GM23338 (cell line): Measurements from ENCODE around the gene C12orf56. TPM values are rescaled to one million over a fixed set of nuclear protein-coding genes. Genes with fewer than 3 reads are reported as not detected.

Experiments
- ATAC-seq: fragments of 200-7000 bp; cut with Tn5 transposase; 3 replicates; pipeline ENCODE4 v1.9.1; 2020
- DNase-seq: peaks from one replicate; pipeline ENCODE4 v3.0.0-alpha.2; 2015; ENCODE audit warnings: low spot score
- H2AFZ ChIP-seq: fragments of 200-600 bp; sonication (generic); 2 replicates; pipeline ENCODE4 v1.8.0; 2016; ENCODE audit warnings: antibody characterized with exemption, mild to moderate bottlenecking, moderate library complexity
- H3F3A ChIP-seq: fragments of 200-600 bp; sonication (generic); replicated peaks from 2 replicates; pipeline ENCODE4 v1.8.0; 2017; ENCODE audit warnings: antibody characterized with exemption, mixed run types, low read depth
- H3K27ac ChIP-seq: fragments of 200-600 bp; sonication (generic); 2 replicates; pipeline ENCODE4 v1.6.1; 2016; ENCODE audit warnings: low read depth
- H3K27me3 ChIP-seq: fragments of 200-600 bp; sonication (generic); 2 replicates; pipeline ENCODE4 v1.8.0; 2016; ENCODE audit warnings: mild to moderate bottlenecking, mixed run types, moderate library complexity; ENCODE audit not compliant: insufficient read depth
- H3K36me3 ChIP-seq: fragments of 200-600 bp; sonication (generic); 2 replicates; pipeline ENCODE4 v1.8.0; 2016; ENCODE audit warnings: mild to moderate bottlenecking; ENCODE audit not compliant: insufficient read depth
- H3K4me1 ChIP-seq: fragments of 200-600 bp; sonication (generic); 2 replicates; pipeline ENCODE4 v1.8.0; 2016; ENCODE audit warnings: mild to moderate bottlenecking, moderate library complexity; ENCODE audit not compliant: insufficient read depth
- H3K4me2 ChIP-seq: fragments of 200-600 bp; sonication (generic); 2 replicates; pipeline ENCODE4 v1.7.1; 2017; ENCODE audit warnings: mixed run types
- H3K4me3 ChIP-seq: fragments of 200-600 bp; sonication (generic); 2 replicates; pipeline ENCODE4 v1.6.1; 2016; ENCODE audit warnings: mixed run types
- H3K79me2 ChIP-seq: fragments of 200-600 bp; sonication (generic); replicated peaks from 2 replicates; pipeline ENCODE4 v1.8.0; 2017; ENCODE audit warnings: mild to moderate bottlenecking; ENCODE audit not compliant: insufficient read depth
- H3K9me2 ChIP-seq: fragments of 200-600 bp; sonication (generic); 2 replicates; pipeline ENCODE4 v1.8.0; 2017; ENCODE audit not compliant: insufficient read depth
- H4K20me1 ChIP-seq: fragments of 200-600 bp; sonication (generic); replicated peaks from 2 replicates; pipeline ENCODE4 v1.8.0; 2017; ENCODE audit warnings: mild to moderate bottlenecking; ENCODE audit not compliant: insufficient read depth
- H3K27ac Mint-ChIP-seq: 2 replicates; pipeline ENCODE4 v1.8.0; 2020; ENCODE audit warnings: inconsistent platforms, mild to moderate bottlenecking, moderate library complexity, mixed read lengths
- H3K27me3 Mint-ChIP-seq: 3 replicates; pipeline ENCODE4 v1.8.0; 2022; ENCODE audit warnings: low read depth, mild to moderate bottlenecking, moderate library complexity, mixed read lengths, inconsistent platforms; ENCODE audit not compliant: insufficient read depth, poor library complexity
- H3K36me3 Mint-ChIP-seq: 3 replicates; pipeline ENCODE4 v1.8.0; 2021; ENCODE audit warnings: low read depth, mild to moderate bottlenecking, inconsistent platforms, moderate library complexity, mixed read lengths
- H3K4me1 Mint-ChIP-seq: 3 replicates; pipeline ENCODE4 v1.8.0; 2020; ENCODE audit warnings: mild to moderate bottlenecking, inconsistent platforms, mixed read lengths
- H3K4me3 Mint-ChIP-seq: 3 replicates; pipeline ENCODE4 v1.8.0; 2021; ENCODE audit warnings: moderate library complexity, mild to moderate bottlenecking, inconsistent platforms, mixed read lengths
- H3K9me3 Mint-ChIP-seq: 3 replicates; pipeline ENCODE4 v1.8.0; 2020; ENCODE audit warnings: moderate library complexity, mild to moderate bottlenecking, inconsistent platforms, mixed read lengths
- ETS1 ChIP-seq: IDR thresholded peaks from 2 replicates; pipeline ENCODE4 v1.6.1; 2016; ENCODE audit warnings: antibody characterized with exemption
- REST ChIP-seq: IDR thresholded peaks from one replicate; pipeline ENCODE4 v1.6.1; 2018; ENCODE audit warnings: antibody characterized with exemption; ENCODE audit not compliant: unreplicated experiment
- ZNF114 ChIP-seq: fragments of 250-450 bp; sonication (Bioruptor Pico); IDR thresholded peaks from 2 replicates; pipeline ENCODE4 v1.5.0; 2020; ENCODE audit warnings: mild to moderate bottlenecking, moderate library complexity
- ZNF331 ChIP-seq: fragments of 250-450 bp; sonication (Bioruptor Pico); IDR thresholded peaks from 2 replicates; pipeline ENCODE4 v1.5.0; 2020; ENCODE audit warnings: low read depth, mild to moderate bottlenecking, moderate library complexity
- polyA plus RNA-seq: library from polyadenylated mRNA; unstranded; fragments of >200 nt; fragmentation: Nextera tagmentation; extraction: Ambion mirVana; gene quantifications from 2 replicates; pipeline ENCODE4 v1.2.1, GENCODE V29; 2016
- total RNA-seq: library from RNA; depleted of rRNA; stranded (reverse); fragments of >200 nt; shearing (Covaris generic); gene quantifications from 2 replicates; pipeline ENCODE4 v1.2.3, GENCODE V29; 2014
- TF ChIP-seq, protein P1 (sequence below), 2 experiments: fragments of 200-600 bp in 1 of 2; sonication (generic) in 1 of 2; conservative IDR thresholded peaks; 2 replicates each; pipeline versions ENCODE4 v1.5.1 to v1.6.1; 2016 to 2017; ENCODE audit warnings: antibody characterized with exemption in 2 of 2, low read depth in 2 of 2, mild to moderate bottlenecking in 2 of 2, moderate library complexity in 1 of 2

Gene C12orf56
- total and polyA plus RNA-seq, 2 experiments from 2014 or later = 6.4 to 9.3 TPM

- H3K79me2 ChIP-seq = no peaks in the 10 kb centered on the region
- H3K4me1 Mint-ChIP-seq = peaks cover 7% of the 10 kb centered on the region
- peaks cover 3% of the 10 kb centered on the region; the same call in 1 of the 2 replicates for H3K4me1 ChIP-seq
- H3K9me3 Mint-ChIP-seq = no peaks in the 10 kb centered on the region
- no peak overlapping the region for H3K4me3 Mint-ChIP-seq
- no peak overlapping the region for H3K4me3 ChIP-seq
- no peak for TF ChIP-seq ZNF114 (CRISPR knock-in tag)
- TF ChIP-seq ZNF331 (CRISPR knock-in tag) = no peak
- TF ChIP-seq, protein P1, sequence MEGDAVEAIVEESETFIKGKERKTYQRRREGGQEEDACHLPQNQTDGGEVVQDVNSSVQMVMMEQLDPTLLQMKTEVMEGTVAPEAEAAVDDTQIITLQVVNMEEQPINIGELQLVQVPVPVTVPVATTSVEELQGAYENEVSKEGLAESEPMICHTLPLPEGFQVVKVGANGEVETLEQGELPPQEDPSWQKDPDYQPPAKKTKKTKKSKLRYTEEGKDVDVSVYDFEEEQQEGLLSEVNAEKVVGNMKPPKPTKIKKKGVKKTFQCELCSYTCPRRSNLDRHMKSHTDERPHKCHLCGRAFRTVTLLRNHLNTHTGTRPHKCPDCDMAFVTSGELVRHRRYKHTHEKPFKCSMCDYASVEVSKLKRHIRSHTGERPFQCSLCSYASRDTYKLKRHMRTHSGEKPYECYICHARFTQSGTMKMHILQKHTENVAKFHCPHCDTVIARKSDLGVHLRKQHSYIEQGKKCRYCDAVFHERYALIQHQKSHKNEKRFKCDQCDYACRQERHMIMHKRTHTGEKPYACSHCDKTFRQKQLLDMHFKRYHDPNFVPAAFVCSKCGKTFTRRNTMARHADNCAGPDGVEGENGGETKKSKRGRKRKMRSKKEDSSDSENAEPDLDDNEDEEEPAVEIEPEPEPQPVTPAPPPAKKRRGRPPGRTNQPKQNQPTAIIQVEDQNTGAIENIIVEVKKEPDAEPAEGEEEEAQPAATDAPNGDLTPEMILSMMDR (conservative IDR thresholded peaks at IDR 0.05; ENCODE audit: low read depth in 2 of 2) = peak; percentile 82 to 92
- DNase-seq = peak; percentile 82
- no peaks in the 10 kb centered on the region for H3F3A ChIP-seq
- no peaks in the 10 kb centered on the region for H3K9me2 ChIP-seq
- no peaks in the 10 kb centered on the region for H3K36me3 Mint-ChIP-seq
- H3K27ac Mint-ChIP-seq = peak overlapping the region; percentile 96
- H4K20me1 ChIP-seq = no peaks in the 10 kb centered on the region
- peak overlapping the region; percentile 61; the same call in 1 of the 2 replicates for H3K27ac ChIP-seq
- ATAC-seq = peak; percentile 95
- no peaks in the 10 kb centered on the region for H3K27me3 ChIP-seq
- peaks cover 3% of the 10 kb centered on the region for H3K27me3 Mint-ChIP-seq
- no peak overlapping the region for H3K4me2 ChIP-seq
- peak overlapping the region; percentile 56; the same call in 1 of the 2 replicates for H2AFZ ChIP-seq
- no peaks in the 10 kb centered on the region for H3K36me3 ChIP-seq
Observed at GRCh38 chr12:64273527-64274403, 116.8 kb downstream of the C12orf56 start.

- Histone ChIP-seq H3F3A (no peaks in the 10 kb centered on the region), H3K79me2 (no peaks in the 10 kb centered on the region), H4K20me1 (no peaks in the 10 kb centered on the region), H2AFZ (no peak overlapping the region), H3K4me2 (no peak overlapping the region), H3K4me3 (no peak overlapping the region), H3K27ac (no peak overlapping the region), H3K9me2 (no peaks in the 10 kb centered on the region), H3K27me3 (no peaks in the 10 kb centered on the region), H3K4me1 (peaks cover 3% of the 10 kb centered on the region; the same call in 1 of the 2 replicates), H3K36me3 (no peaks in the 10 kb centered on the region)
- no peak for DNase-seq
- Mint-ChIP-seq H3K27me3 (peaks cover 3% of the 10 kb centered on the region), H3K9me3 (no peaks in the 10 kb centered on the region), H3K27ac (no peak overlapping the region), H3K36me3 (no peaks in the 10 kb centered on the region), H3K4me1 (peaks cover 7% of the 10 kb centered on the region), H3K4me3 (no peak overlapping the region)
- ATAC-seq = no peak
- TF ChIP-seq REST = no peak
- TF ChIP-seq ZNF114 (CRISPR knock-in tag) = no peak
- TF ChIP-seq ETS1 = no peak
- TF ChIP-seq, protein P1 (conservative IDR thresholded peaks at IDR 0.05; ENCODE audit: low read depth in 2 of 2) = no peak
Observed at GRCh38 chr12:64270411-64270810, 120.1 kb downstream of the C12orf56 start.
